GM12878 (cell line): Measurements from ENCODE around the gene YIF1B. TPM values are rescaled to one million over a fixed set of nuclear protein-coding genes. Genes with fewer than 3 reads are reported as not detected.

Experiments used
- ATAC-seq: fragments of 200-7000 bp; cut with Tn5 transposase; 3 replicates; pipeline ENCODE4 v1.9.1; 2020; ENCODE audit warnings: mild to moderate bottlenecking, moderate library complexity
- BruUV-seq: library from RNA; stranded (reverse); fragments of 400-500 nt; replicated peaks from 2 replicates; lab custom pipeline; 2021; lab: Mats Ljungman, UMichigan
- CTCF ChIA-PET: fragments of 300-600 bp; sonication (Branson Sonifier 250); formaldehyde crosslinking; extraction: SDS; loops from one replicate; lab custom pipeline; 2021; ENCODE audit warnings: inconsistent platforms; lab: Yijun Ruan, JAX
- POLR2A ChIA-PET: fragments of 350-600 bp; formaldehyde crosslinking; extraction: SDS; loops from one replicate; lab custom pipeline; 2021; ENCODE audit warnings: inconsistent platforms; lab: Charles Lee
- RAD21 ChIA-PET: fragments of 300-600 bp; sonication (Branson Sonifier 250); formaldehyde crosslinking; loops from one replicate; lab custom pipeline; 2023; ENCODE audit warnings: antibody characterized with exemption; ENCODE audit not compliant: unreplicated experiment; lab: Charles Lee
- SMC1A ChIA-PET: fragments of 300-600 bp; sonication (Branson Sonifier 250); formaldehyde crosslinking; loops from one replicate; lab custom pipeline; 2023; ENCODE audit not compliant: unreplicated experiment, uncharacterized antibody; lab: Charles Lee
- DNase-seq: peaks from one replicate; pipeline ENCODE4 v3.0.0-alpha.2; 2011; ENCODE audit warnings: low read depth, low spot score
- FAIRE-seq: peaks from 3 replicates; lab custom pipeline; 2011; peaks lifted over from hg19 to GRCh38; lab: Jason Lieb, UNC
- H2AFZ ChIP-seq: 2 replicates; pipeline ENCODE4 v1.6.0; 2011; ENCODE audit warnings: low read depth, low read length, control low read depth; ENCODE audit not compliant: control insufficient read depth
- H3K27ac ChIP-seq: 2 replicates; pipeline ENCODE4 v1.5.1; 2011; ENCODE audit warnings: control low read depth; ENCODE audit not compliant: control insufficient read depth, insufficient read depth
- H3K27me3 ChIP-seq, 2 experiments: replicated peaks in 1 of 2; 2 replicates each; pipeline versions ENCODE4 v1.6.0 to v1.6.1; 2011; ENCODE audit warnings: low read length in 1 of 2; ENCODE audit not compliant: control insufficient read depth in 2 of 2, insufficient read depth in 2 of 2
- H3K36me3 ChIP-seq, 2 experiments: 2 replicates each; pipeline ENCODE4 v1.5.1; 2011; ENCODE audit warnings: low read length in 1 of 2; ENCODE audit not compliant: control insufficient read depth in 2 of 2, insufficient read depth in 2 of 2
- H3K4me1 ChIP-seq: 2 replicates; pipeline ENCODE4 v1.6.1; 2011; ENCODE audit warnings: mild to moderate bottlenecking, low read length, moderate library complexity, mixed read lengths; ENCODE audit not compliant: control insufficient read depth, insufficient read depth
- H3K4me2 ChIP-seq: 2 replicates; pipeline ENCODE4 v1.6.0; 2011; ENCODE audit warnings: control low read depth; ENCODE audit not compliant: control insufficient read depth, insufficient read depth
- H3K4me3 ChIP-seq: fragments of 200-600 bp; sonication (generic); 2 replicates; pipeline ENCODE4 v1.5.1; 2016
- H3K79me2 ChIP-seq: 2 replicates; pipeline ENCODE4 v1.6.0; 2011; ENCODE audit warnings: low read length; ENCODE audit not compliant: control insufficient read depth, insufficient read depth
- H3K9ac ChIP-seq: 2 replicates; pipeline ENCODE4 v1.8.0; 2011; ENCODE audit warnings: low read length, control low read depth, mixed read lengths; ENCODE audit not compliant: control insufficient read depth, insufficient read depth
- H3K9me3 ChIP-seq: replicated peaks from 3 replicates; pipeline ENCODE4 v1.5.1; 2011; ENCODE audit warnings: mild to moderate bottlenecking, low read length; ENCODE audit not compliant: control insufficient read depth, insufficient read depth
- H4K20me1 ChIP-seq: 2 replicates; pipeline ENCODE4 v1.6.0; 2011; ENCODE audit not compliant: control insufficient read depth, insufficient read depth
- BCLAF1 ChIP-seq: fragments of 450-650 bp; IDR thresholded peaks from 2 replicates; pipeline ENCODE4 v1.6.1; 2017; ENCODE audit warnings: antibody characterized with exemption, mild to moderate bottlenecking, moderate library complexity
- BRCA1 ChIP-seq: IDR thresholded peaks from 2 replicates; pipeline ENCODE4 v1.6.1; 2011; ENCODE audit warnings: low read depth, low read length, improper control_type of control experiment
- IKZF1 ChIP-seq: fragments of 450-650 bp; conservative IDR thresholded peaks from 2 replicates; pipeline ENCODE4 v1.6.1; 2017; ENCODE audit warnings: antibody characterized with exemption, mild to moderate bottlenecking
- IKZF2 ChIP-seq, 2 experiments: fragments of 450-650 bp; IDR thresholded peaks; 2 replicates each; pipeline ENCODE4 v1.6.1; 2017; ENCODE audit warnings: mild to moderate bottlenecking in 2 of 2, moderate library complexity in 2 of 2
- POU2F2 ChIP-seq: IDR thresholded peaks from 3 replicates; pipeline ENCODE4 v1.6.1; 2011; ENCODE audit warnings: low read depth, mild to moderate bottlenecking, low read length, borderline replicate concordance
- RAD51 ChIP-seq: fragments of 450-650 bp; IDR thresholded peaks from 2 replicates; pipeline ENCODE4 v1.6.1; 2016; ENCODE audit warnings: moderate library complexity, mild to moderate bottlenecking, inconsistent platforms
- SMC3 ChIP-seq: IDR thresholded peaks from 2 replicates; pipeline ENCODE4 v1.6.1; 2011; ENCODE audit warnings: low read length, improper control_type of control experiment, borderline replicate concordance
- SREBF1 ChIP-seq: IDR thresholded peaks from 2 replicates; pipeline ENCODE4 v1.6.1; 2012; ENCODE audit warnings: mild to moderate bottlenecking, low read length
- ZNF207 ChIP-seq: fragments of 450-650 bp; IDR thresholded peaks from 2 replicates; pipeline ENCODE4 v1.6.1; 2014; ENCODE audit warnings: antibody characterized with exemption, mild to moderate bottlenecking, borderline replicate concordance
- ZNF217 ChIP-seq: fragments of 450-650 bp; IDR thresholded peaks from 2 replicates; pipeline ENCODE4 v1.6.1; 2017; ENCODE audit warnings: antibody characterized with exemption, mild to moderate bottlenecking
- ZNF687 ChIP-seq: fragments of 450-650 bp; IDR thresholded peaks from 2 replicates; pipeline ENCODE4 v1.6.1; 2017; ENCODE audit warnings: mild to moderate bottlenecking, moderate library complexity
- whole genome bisulfite sequencing: methylation state at CpG from one replicate; pipeline ENCODE4 v1.1.6; 2016; ENCODE audit warnings: low lambda C conversion rate; ENCODE audit not compliant: insufficient replicate concordance, insufficient coverage; ENCODE audit errors: missing lambda C conversion rate; 5-methylcytosine and 5-hydroxymethylcytosine counted together
- in situ Hi-C: fragments of 300-500 bp; cut with MboI; formaldehyde crosslinking; loops from 9 replicates; pipeline ENCODE4 v1.14.3; 2018; ENCODE audit warnings: mixed read lengths
- intact Hi-C: fragments of 100-400 bp; cut with micrococcal nuclease; formaldehyde crosslinking; loops from one replicate; pipeline ENCODE4 v1.14.2; 2022; ENCODE audit not compliant: unreplicated experiment
- polyA plus RNA-seq, 11 experiments: library from polyadenylated mRNA; depleted of rRNA in 4 of 11; unstranded in 6 of 11; stranded (reverse) in 5 of 11; fragments of >200 nt; fragmentation: Nextera tagmentation in 4 of 11; fragmentation: Illumina TruSeq in 1 of 11; extraction: Ambion mirVana in 4 of 11; extraction: Trizol in 1 of 11; gene quantifications; 1 replicate in 1 of 11; 2 replicates in 10 of 11; pipeline versions ENCODE4 v1.2.1 to v1.2.3, GENCODE V29; 2011 to 2016; ENCODE audit warnings: inconsistent platforms in 2 of 11, missing spikeins in 2 of 11, low read depth in 1 of 11
- total RNA-seq, 4 experiments: library from RNA; depleted of rRNA in 3 of 4; stranded (reverse); fragments of >200 nt in 3 of 4; fragmentation: Illumina TruSeq in 1 of 4; extraction: Trizol in 1 of 4; gene quantifications; 2 replicates each; pipeline versions ENCODE4 v1.2.1 to v1.2.3, GENCODE V29; 2013 to 2021
- TF ChIP-seq, protein P1 (sequence below), 3 experiments: IDR thresholded peaks in 2 of 3; conservative IDR thresholded peaks in 1 of 3; 2 replicates each; pipeline ENCODE4 v1.5.1; 2011; ENCODE audit warnings: low read depth in 3 of 3, low read length in 3 of 3, mild to moderate bottlenecking in 3 of 3, control low read depth in 2 of 3, moderate library complexity in 2 of 3, inconsistent platforms in 1 of 3, mixed read lengths in 1 of 3; ENCODE audit not compliant: control insufficient read depth in 2 of 3, insufficient read depth in 1 of 3; ENCODE audit errors: extremely low read depth in 1 of 3

YIF1B gene
- total and polyA plus RNA-seq, 10 of the 15 experiments (the other 5 are each of a cell fraction or from before 2014, with no cell fraction given), result 1.3 to 106 (median 53.5) TPM

DNA sequence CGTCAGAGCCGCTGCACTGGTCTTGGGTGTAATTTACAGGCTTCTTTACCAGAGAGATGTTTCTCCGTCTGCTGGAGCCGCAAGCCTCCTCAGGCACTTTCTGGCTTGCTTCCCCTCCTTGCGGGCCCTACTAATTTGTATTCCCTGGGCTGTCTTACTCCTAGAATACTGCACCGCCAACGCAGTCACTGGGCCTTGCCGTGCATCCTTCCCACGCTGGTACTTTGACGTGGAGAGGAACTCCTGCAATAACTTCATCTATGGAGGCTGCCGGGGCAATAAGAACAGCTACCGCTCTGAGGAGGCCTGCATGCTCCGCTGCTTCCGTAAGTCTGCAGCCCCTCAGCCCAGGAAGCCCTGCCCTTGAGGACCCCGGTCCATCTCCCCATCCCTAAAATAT, 25.8 kb downstream of the YIF1B start (continued):
- TF ChIP-seq SREBF1, result no peak
- TF ChIP-seq SMC3, result no peak
- TF ChIP-seq, all 136 proteins: peak for 0

DNA sequence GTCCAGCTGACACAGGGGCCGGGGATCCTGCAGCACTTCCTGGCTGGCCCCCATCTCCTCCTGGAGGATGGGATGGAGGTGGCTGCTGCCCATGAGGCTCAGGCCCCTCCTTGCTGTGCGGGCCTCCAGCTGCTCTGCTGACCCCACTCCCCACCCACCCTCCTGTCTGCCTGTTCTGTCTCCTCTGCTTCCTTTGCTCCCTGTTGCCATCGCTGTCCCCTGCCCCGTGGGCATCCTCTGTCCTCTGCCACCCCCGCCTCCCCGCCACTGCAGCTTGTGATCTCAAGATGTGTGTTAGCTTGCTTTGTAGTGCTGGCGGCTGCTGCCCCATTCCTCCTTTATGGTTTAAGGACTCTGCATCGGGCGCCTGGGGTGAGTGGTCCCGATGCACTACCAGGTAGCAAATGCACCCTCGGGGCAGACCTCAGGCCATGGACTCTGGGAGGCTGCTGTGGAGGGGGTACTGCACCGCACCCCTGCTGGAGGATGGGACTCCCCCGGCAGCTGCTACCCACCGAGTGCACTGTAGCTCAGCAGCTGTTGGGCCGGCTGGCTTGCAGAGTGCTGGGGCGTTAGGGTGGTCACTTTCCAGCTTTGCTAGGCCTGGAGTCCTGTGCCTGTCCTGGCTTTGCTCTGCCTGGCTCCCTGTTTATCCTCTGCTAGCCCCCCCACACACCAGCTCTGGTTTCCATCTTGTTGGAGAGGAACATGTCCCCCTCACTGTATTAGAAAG, 27.5 kb downstream of the YIF1B start:
- H3K9ac ChIP-seq, result no peak overlapping the region
- no peaks in the 10 kb centered on the region for H3K79me2 ChIP-seq
- H3K36me3 ChIP-seq, result no peaks in the 10 kb centered on the region
- no peak overlapping the region for H3K4me2 ChIP-seq
- H3K4me3 ChIP-seq, result no peak overlapping the region
- in situ Hi-C loops, result no loop called here
- POLR2A ChIA-PET, result no interaction called here
- CTCF ChIA-PET, result no interaction called here
- WGBS, result 42% methylated on average over 15 of the region's 16 CpGs
- H3K27ac ChIP-seq, result no peak overlapping the region
- H2AFZ ChIP-seq, result no peak overlapping the region
- RAD21 ChIA-PET, result no interaction called here
- H3K27me3 ChIP-seq, result no peaks in the 10 kb centered on the region
- no TSS peak for BruUV-seq
- FAIRE-seq (no peak), ATAC-seq (no peak), DNase-seq (no peak)
- intact Hi-C loops, result no loop called here
- H3K4me1 ChIP-seq, result peaks cover 8% of the 10 kb centered on the region
- SMC1A ChIA-PET, result no interaction called here
- no peaks in the 10 kb centered on the region for H3K9me3 ChIP-seq
- no peaks in the 10 kb centered on the region for H4K20me1 ChIP-seq
- TF ChIP-seq ZNF217 (no peak), ZNF207 (no peak), BRCA1 (no peak), ZNF687 (no peak), IKZF1 (no peak), POU2F2 (no peak), IKZF2 (IDR thresholded peaks at IDR 0.05) (no peak), RAD51 (no peak), BCLAF1 (no peak)
- TF ChIP-seq, protein P1, sequence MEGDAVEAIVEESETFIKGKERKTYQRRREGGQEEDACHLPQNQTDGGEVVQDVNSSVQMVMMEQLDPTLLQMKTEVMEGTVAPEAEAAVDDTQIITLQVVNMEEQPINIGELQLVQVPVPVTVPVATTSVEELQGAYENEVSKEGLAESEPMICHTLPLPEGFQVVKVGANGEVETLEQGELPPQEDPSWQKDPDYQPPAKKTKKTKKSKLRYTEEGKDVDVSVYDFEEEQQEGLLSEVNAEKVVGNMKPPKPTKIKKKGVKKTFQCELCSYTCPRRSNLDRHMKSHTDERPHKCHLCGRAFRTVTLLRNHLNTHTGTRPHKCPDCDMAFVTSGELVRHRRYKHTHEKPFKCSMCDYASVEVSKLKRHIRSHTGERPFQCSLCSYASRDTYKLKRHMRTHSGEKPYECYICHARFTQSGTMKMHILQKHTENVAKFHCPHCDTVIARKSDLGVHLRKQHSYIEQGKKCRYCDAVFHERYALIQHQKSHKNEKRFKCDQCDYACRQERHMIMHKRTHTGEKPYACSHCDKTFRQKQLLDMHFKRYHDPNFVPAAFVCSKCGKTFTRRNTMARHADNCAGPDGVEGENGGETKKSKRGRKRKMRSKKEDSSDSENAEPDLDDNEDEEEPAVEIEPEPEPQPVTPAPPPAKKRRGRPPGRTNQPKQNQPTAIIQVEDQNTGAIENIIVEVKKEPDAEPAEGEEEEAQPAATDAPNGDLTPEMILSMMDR (IDR thresholded peaks at IDR 0.05 in 2 of 3, conservative IDR thresholded peaks at IDR 0.05 in 1 of 3; ENCODE audit: control insufficient read depth in 2 of 3, extremely low read depth in 1 of 3, insufficient read depth in 1 of 3, low read depth in 3 of 3, low read length in 3 of 3), result no peak
